Measurements from ENCODE around the gene CNTN4.
"Not testable (repeated sequence)": the region's sequence is repeated elsewhere in the genome, so short reads cannot be mapped to it uniquely, and the experiment has no call there.

Gene CNTN4

DNA sequence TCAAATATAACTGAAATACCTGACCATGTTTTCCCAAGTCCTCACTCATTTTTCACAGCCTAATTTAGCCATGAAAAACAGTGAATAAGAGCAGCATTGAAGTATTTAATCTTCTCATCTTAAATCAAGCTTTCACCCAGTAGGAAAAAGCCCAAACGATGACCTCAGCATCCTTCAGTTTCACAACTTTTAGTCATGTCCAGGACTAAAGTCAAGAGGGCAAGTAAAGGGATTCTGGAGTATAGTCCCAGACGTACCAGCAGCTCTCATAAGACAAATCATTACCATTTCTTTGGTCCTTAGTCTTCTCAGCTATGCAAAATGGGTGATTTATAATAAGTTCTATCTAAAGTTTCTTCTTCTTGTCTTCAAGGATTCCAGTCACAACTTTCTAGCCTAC is 774.2 kb downstream of the CNTN4 start:
- no peak for DNase-seq

DNA sequence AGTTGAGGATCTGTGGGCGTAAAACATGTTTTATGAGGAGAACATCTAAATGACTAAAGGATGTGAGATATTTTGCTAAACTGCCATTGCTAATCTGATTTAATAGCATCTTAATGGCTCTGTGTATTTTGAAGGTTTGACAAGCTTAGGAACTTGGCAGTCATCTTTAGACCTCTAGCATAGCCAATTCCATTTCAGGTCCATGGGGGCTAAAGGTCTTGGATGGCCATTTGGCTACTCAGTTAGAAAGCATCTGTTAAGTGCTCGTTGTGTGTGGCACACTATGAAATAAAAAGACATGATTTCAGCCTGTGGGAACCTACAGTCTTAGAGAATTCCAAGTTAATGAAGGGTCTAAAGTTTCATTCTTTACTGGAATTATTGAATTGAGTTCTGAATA is 775.3 kb downstream of the CNTN4 start:
- DNase-seq: no peak

DNA sequence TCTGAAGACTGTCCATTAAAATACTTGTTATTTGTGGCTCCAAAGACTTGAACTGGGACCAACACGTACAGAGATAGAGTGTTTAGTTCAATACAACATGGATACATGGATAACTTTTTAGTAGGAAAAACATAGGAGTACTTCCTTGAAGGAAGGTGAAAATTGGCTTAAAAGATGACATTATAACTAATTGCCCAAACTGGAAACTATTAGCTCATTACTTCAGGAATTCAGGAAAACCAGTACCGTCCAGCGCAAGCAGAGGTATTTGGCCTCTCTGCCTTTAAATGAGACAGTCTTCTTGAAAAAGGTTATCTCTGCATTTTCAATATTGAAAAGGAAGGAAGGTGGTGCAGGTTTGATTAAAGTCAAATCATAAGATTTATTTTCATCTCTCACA is 777.0 kb downstream of the CNTN4 start:
- DNase-seq: no peak

DNA sequence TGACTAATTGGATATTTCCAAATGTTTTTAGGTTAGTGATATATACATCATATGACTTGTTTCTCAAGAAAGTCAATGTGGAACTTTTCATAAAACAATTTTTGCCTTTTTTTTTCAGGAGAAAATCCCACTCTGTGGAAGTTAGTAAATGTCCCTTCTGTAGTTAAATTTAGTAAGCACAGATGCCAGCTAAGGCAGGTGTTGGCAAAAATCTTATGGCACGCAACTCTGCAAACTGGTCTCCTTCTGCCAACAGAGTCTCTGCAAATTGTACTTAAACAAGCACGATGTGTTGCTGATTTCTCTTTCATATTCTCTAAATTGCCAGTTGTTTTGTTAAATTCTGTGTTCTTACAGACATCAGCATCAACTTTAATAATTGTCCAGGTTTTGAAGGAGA is 777.7 kb downstream of the CNTN4 start:
- no peak for DNase-seq

DNA sequence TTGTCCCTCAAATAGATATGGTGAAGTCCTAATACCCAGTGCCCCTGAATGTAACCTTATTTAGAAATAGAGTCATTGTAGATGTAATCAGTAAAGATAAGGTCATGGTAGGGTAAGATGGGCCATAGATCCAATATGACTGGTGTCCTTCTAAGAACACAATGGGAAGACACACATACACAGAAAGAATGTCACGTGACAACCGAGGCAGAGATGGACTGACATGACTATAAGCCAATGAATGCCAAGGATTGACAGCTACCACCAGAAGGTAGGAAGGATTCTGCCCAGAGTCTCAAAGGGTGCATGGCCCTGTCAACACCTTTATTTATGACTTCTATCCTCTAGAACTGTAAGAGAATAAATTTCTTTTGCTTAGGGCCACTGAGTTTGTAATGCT is 780.4 kb downstream of the CNTN4 start:
- DNase-seq: no peak

DNA sequence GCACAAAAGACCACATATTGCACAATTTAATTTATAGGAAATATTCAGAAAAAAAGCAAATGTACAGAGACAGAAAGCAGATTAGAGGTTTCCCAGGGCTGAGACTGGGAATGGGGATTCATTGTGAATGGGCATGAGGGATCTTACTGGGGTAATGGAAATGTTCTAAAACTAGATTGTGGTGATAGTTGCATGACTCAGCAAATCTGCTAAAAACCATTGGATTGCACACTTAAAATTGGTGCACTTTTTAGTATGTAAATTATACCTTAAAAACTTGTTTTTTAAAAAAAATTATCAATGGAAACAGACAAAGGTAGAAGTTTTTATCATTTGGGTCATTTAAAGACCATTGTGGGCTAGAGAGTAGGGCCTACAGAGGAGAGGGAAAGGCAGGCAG is 780.9 kb downstream of the CNTN4 start:
- no peak for DNase-seq

DNA sequence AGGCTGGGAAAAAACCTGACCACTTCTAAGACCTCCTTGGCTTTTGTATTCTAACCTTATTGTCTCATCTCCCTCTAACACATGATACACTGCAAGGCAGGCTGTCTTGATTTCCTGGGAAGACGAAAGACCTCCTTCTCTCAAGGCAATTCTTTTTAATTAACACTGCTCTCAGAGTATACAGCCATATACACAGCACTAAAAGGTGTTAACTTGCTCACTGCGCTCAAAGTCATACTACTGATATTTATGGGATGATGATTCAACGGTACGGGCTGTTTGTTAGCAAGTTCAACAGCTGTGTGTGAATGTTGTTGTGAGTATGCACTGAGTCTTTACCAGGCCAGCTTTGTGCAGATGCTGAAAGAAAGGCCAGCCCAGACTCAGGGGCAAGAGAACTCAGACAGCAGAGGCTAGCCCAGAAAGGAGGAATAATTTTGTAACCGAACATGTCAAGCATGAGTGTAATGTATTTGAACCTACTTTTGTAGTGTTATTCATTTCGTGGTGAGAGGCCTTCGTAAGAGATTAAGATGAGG is 781.6 kb downstream of the CNTN4 start:
- DNase-seq: no peak

DNA sequence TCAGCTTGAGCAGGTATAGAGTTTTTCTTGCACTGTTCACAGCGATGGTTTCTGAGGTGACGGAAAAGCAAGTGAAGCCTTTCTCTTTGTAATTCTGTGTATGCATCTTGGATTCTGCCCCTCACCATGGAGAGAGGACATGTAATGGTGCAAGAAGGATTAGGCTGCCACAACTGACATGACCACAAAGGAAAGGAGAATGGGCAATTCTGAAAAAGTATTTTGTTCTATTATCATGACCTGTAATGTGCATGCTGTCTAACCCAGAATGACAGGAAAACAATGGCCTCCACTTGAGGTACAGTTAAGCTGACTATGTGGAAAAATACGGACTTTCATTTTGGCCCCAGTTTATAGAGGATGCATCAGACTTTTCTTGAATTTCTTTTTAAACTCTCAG is 784.6 kb downstream of the CNTN4 start:
- DNase-seq: no peak

DNA sequence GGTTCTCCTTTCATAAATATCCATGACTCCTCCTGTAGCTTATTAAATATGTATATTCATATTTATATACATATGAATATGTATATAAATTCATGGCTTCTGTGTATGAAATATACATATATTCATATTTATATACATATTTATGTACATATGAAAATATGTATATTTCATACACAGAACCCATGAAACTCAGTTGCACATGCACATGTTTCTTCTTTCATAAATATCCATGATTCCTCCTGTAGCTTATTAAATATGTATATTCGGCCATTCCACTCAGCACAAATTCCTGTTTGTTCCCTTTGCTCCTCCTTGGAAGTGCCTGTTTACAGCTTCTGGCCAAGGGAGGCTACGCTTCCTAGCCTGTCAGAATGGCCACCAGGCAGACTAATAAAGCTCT is 789.9 kb downstream of the CNTN4 start:
- DNase-seq: no peak

DNA sequence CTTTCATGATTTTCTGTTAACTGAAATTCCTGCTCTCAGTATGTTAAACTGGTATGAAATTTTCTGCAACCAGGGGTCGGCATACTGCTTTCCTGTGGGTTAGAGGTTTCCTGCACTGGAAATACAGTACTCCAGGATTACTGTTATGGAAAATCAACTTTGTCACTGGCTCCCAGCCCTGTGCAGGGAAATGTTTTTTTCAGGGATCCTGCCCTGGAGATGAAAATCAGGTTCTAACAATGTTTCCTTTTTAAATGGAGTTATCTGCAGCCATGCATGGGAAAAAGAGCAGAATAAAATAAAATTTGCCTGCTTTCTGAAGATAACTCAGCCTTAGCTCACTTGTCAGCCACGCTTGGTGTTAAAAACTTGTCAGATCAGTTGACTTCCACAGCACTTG is 791.1 kb downstream of the CNTN4 start:
- no peak for DNase-seq

DNA sequence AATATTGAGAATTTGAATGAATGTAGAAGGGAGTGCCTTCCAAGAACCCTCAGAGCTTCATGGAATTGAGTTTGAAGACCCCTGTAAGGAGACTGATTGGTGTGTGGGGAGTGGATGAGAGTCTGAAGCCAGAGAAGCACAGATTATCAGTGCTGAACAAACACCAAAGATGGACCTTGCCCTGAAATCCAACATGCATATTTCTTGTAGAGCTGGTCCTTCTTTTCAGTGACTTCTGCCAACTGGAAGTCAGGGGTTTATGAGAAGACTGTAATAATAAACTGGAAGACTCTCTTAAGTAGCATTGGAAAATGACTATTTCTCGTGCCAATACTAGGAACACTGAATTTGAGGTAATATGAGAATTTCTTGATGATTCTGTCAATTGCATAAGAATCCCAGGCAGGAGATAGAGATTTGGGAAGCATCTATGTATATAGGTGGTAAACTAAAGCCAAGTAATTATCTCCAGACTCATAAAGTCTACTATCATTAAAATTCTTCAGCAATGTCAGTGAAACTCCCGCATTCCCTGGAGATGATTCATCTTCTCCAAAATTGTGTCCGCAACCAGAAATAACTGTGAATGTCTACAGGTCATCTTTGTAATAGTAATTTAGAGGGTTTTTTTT is 797.8 kb downstream of the CNTN4 start:
- no peak for DNase-seq

DNA sequence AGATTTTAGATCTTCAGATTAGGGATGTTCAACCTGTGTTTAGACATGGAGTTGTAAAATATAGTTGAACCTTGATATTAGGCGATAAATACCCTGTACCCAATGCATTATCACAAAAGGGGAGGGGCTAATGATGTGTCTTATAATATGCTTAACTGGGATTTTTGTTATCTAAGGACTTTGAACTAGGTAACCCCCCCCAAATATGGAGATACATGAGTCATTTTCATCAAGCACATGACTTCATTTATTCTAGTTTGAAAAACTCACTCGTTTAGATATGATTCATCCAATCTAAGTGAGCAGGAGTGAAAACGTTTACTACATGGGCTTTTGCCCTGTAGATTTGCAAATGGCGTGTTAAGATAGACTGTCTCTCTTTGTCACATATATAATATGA is 799.2 kb downstream of the CNTN4 start:
- no peak for DNase-seq

DNA sequence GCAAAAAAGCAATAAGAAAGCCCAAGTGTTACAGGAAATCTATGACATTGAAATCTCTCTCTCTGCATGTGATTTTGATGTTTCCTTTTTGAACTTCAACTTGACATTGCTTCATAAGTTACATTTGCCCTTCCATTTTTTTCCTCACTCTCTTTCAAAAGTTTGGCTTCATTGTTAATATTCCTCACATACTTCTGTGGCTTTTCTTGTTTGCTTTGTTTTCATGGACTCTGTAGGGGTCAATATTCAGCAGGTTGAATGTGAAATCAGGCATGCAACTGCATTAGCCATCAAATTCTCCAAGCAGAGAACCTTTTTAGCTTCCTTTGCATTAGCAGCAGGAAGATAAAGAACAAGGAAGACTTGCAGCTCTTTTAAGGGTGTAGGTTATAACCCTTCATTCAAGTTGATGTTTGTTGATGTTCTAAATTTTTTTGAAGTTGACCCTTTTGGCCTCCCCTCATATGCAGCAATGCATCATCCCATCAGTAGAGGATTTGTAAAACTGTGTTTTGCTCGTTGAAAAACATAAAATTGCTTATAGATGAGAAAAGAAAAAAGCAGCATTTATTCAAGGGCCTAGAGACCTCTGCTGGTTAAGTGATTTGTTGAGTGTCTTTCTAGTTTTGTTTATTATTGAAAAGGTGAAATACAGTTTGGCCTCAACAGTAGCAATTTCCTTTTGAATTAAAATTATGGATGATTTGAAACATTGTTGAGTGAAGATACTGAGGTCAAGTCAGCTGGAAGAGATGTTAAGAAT is 800.1 kb downstream of the CNTN4 start:
- DNase-seq: no peak

DNA sequence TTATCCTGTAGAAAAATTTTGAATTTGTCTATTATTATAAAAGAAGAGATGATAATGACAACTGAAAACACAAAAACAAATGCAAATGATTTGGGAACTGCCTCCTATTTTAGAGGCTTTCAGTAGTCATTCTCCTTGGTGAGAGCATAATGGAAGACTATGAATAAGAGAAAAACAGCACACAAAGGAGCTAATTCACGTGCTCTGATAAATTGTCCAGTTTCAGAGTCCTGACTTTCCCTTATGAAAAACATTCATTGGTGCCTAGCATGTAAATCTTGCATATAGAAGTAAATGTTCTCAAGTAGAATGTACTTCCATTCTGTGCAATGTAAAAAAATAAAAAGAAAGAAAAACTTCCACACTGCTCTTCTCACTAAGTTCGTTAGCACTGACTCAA is 805.4 kb downstream of the CNTN4 start:
- no peak for DNase-seq

DNA sequence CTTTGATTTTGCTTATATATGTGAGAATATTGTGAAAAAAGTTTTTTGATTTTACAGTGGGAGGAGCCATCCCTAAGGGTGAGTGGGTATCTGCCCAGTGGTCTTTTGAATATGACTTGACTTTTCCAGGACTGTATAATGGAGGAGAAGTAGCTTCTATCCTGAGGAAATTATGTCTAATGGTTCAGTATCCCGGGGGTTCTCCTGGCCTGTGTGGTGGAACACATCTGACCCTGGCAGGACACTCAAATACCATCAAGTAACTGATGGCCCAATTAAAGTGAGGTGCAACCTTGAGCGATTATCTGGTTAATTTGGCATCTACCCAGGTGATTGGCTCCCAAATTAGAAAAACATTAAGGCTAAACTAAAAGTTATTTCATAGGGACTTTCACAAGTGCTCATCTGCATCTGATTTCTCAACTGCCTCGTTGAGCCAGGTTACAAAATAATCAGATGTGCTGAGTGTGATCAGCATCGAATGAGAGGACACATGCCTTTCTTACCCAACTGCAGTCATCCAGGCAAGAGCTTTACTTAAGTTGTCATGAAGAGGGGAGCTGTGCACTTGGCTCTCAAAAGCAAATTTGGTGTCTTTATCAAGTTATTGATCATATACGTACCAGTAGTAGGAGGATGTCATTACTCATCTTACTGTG is 810.2 kb downstream of the CNTN4 start:
- DNase-seq: no peak

DNA sequence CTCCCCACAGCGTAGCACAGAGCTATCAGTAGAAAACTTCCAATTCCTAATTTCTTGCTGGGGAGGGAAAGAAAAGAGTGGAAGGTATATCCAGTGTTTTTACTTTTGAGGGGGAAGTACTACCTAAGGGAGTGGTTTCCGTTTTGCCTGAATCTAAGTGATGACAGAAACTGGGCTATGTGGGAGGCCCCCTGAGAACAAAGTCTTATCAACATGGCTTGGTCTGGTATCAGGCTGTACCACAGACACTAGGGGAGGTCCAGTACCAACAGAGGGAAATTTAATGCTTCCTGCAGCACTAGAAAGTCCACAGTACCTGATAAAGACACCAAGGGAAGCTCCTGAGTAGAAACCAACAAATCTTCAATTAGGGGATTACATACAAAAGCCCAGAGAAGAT is 812.3 kb downstream of the CNTN4 start:
- DNase-seq: no peak

DNA sequence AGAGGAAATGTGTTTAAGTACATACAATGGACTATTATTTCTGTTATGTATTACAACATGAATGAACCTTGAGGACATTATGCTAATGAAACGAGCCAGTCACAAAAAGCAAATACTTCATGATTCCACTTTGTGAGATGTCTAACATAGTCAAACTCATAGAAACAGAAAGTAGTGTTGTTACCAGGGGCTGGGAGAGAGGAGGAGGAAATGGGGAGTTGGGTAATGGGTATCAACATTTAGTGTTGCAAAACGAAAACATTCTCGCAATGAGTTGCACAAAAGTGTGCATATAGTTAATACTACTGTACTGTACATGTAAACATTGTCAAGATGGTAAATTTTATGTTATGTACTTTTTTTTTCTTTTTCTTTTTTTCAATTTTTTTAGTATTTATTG is 817.2 kb downstream of the CNTN4 start:
- no peak for DNase-seq

DNA sequence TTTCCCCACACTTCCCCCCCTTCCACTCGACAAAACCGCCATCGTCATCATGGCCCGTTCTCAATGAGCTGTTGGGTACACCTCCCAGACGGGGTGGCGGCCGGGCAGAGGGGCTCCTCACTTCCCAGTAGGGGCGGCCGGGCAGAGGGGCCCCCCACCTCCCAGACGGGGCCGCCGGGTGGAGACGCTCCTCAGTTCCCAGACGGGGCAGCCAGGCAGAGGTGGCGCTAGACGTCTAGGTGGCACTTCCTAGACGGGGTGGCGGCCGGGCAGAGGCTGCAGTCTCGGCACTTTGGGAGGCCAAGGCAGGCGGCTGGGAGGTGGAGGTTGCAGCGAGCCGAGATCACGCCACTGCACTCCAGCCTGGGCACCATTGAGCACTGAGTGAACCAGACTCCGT is 818.0 kb downstream of the CNTN4 start:
- not testable (repeated sequence) for DNase-seq

DNA sequence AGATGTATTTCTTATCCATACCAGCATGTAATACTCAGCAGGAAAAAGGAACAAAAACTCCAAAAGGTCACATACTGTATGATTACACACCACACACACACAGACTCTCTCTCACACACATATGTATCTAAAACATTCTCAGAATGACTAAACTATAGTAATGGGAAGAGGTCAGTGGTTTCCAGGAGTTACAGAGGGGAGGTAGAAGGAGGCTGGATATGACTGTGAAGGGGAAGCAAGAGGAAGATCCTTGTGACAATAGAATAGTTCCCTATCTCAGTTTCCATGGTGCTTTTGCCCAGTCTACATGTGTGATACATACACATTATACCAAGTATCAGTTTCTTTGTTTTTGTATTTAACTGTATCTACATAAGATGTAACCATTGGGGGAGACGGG is 821.4 kb downstream of the CNTN4 start:
- DNase-seq: no peak

DNA sequence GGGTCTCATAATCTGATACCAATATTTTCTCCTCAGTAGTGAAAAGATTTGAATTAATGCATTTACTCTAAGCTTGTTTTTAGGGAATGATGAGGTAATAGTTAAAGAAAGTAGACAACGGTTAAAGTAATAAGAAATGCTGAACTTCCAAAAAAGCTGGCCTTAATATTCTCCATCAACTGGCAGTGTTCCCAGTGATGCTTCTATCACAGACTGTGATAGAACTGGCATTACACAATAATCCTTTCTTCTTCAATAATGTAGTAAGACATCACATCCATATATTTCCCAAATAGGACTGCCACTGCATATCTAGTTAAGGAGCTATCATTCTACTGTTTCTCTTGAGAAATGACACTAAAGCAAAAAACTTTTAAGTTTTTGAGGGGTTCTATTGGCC is 822.8 kb downstream of the CNTN4 start:
- no peak for DNase-seq

DNA sequence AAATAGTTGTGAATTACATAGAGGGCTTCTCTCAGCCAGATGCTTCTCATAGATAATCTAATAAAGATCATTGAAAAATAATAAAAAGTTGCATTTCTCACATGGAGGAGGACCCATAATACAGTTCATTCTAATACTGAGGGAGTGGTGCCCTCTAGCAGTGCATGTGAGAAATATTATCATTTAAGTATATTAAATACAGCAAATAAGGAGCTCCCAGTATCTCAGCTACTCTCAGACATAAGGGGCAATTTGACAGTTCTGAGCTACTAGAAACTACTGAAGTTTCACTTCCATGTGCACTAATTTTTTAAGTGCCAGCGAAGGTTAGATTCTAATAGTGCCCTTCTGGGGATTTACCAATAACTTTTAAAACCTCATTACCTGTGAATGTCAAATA is 823.2 kb downstream of the CNTN4 start:
- peak; percentile 16 to 61 for DNase-seq

DNA sequence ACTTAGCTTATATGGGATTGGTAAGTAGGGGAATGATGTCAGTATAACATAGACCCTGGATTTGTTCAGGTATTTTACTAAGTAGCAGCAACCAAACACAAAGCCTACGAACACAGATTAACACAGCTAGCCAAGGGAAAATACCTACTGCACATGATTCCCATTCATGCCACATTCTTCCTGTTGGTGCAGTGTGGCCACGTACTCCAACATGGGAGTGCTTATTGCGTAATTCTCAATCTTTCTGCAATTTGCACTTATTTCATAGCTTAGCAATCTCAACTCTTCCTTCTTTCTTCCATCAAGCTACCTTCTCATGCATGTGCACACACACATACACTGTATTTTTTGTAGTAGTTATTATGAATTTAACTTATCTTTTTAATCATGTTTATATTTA is 824.7 kb downstream of the CNTN4 start:
- no peak for DNase-seq

DNA sequence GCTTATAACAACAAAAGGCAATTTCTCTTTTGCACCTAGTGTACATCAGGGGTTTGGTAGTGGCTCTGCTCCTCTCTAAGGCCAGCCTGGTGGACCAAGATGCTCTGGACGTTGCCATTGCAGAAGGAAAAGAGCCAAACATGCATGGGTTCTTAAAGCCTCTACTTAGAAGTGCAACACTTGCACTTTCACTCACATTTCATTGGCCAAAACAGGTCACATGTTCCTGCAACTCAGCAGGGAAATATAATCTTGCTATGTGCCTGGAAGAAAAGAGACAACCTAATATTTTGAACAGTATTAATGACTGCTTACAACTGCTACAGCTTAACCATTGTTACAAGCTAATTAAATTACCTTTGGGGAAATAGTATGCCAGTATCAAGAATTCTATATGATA is 828.6 kb downstream of the CNTN4 start:
- DNase-seq: no peak

DNA sequence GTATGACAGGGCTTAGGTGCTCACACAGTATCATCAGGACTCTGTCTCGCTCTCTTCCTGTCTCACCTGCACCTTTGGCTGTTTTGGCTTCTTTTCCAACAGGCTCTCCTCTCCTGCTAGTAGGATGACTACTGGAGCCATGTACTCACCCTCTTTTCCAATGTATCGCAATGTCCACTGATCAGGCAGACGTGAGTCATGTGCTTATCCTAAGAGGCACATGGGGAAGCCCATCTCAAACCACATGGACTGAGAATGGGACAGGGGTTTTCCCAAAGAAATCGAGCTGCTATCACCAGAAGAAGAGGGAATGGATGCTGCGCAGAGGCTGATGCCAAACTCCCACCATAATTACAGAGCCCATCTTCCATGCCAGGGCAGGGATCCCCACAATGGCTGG is 830.9 kb downstream of the CNTN4 start:
- no peak for DNase-seq

Measured in NCI-H524 (cell line).